ENCODE data around the gene AMZ1. TPM values are rescaled to one million over a fixed set of nuclear protein-coding genes. Genes with fewer than 3 reads are reported as not detected.

AMZ1 gene
- total RNA-seq, 4 donors from 2014 or later: 0.39 to 1.7 (median 1.2) TPM

DNA sequence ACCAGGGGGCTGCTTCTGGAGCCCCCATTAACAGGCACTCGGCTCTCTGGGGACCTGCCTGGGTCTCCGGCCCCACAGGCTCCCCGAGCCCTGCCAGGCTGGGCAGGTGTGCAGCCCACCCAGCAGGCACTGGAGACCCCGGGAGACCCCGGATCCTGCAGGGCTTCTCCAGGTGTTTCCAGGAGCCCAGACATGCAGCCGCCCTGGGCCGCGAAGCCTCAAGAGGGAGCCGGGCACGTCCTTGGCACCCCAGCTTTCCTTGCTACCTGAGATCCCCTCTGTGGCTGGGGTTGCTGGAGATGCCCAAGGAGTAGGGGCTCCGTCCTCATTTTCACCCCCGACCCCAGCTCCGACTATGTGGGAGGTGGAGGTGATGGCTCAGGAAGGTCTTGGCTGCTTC lies 7.7 kb upstream of the AMZ1 start:
- no peak overlapping the region for H3K27ac ChIP-seq
- TF ChIP-seq POLR2A (IDR thresholded peaks at IDR 0.05): no peak
- H3K9me3 ChIP-seq: peaks cover 0 to 9% (median 0%) of the 10 kb centered on the region in 4 donors
- 87% methylated on average over 10 to 11 of the region's 13 CpGs for WGBS, 2 donors
- peaks cover 0 to 10% of the 10 kb centered on the region in 2 donors for H3K27me3 ChIP-seq
- H3K4me1 ChIP-seq: peaks cover 0 to 9% (median 0%) of the 10 kb centered on the region in 4 donors
- no peaks in the 10 kb centered on the region for H3K36me3 ChIP-seq
- DNase-seq (ENCODE audit: low spot score in 2 of 2): no peak
- no peak overlapping the region for H3K4me3 ChIP-seq

DNA sequence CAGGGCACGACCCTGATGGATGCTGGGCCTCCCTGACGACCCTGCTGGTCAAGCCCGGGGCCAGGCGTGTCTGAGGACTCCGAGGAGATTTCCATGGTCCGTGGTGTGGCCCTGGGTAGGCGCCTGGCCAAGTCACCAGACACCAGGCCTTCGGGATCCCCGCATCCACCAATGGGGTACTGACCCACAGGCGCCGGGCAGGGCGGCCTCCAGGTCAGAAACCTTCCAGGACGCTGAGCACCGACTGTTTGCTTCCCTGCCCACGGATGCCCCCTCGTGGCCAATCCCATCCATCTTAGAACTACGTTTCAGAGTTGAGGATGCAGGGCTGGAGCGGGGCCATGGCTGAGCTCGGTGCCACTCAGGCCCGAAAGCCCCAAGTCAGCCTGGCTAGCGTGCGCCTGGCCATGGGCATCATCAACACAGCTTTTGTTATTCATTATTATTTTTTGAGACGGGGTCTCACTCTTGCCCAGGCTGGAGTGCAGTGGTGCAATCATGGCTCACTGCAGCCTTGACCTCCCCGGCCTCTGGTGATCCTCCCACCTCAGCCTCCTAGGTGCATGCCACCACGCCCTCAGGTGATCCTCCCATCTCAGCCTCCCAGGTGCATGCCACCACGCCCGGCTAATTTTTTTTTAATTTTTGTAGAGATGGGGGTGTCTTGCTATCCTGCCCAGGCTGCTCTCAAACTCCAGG lies 7.1 kb upstream of the AMZ1 start:
- 31 to 39% methylated on average over 21 to 27 of the region's 27 CpGs for WGBS, 2 donors
- peaks cover 0 to 6% (median 0%) of the 10 kb centered on the region in 4 donors for H3K9me3 ChIP-seq
- H3K4me3 ChIP-seq: no peak overlapping the region
- peak; percentile 67 to 80 for DNase-seq (ENCODE audit: low spot score in 2 of 2)
- H3K4me1 ChIP-seq: peaks cover 0 to 9% (median 0%) of the 10 kb centered on the region in 4 donors
- H3K27me3 ChIP-seq: peaks cover 0 to 17% of the 10 kb centered on the region in 2 donors
- no peak overlapping the region for H3K27ac ChIP-seq
- no peaks in the 10 kb centered on the region for H3K36me3 ChIP-seq
- TF ChIP-seq, protein P1, sequence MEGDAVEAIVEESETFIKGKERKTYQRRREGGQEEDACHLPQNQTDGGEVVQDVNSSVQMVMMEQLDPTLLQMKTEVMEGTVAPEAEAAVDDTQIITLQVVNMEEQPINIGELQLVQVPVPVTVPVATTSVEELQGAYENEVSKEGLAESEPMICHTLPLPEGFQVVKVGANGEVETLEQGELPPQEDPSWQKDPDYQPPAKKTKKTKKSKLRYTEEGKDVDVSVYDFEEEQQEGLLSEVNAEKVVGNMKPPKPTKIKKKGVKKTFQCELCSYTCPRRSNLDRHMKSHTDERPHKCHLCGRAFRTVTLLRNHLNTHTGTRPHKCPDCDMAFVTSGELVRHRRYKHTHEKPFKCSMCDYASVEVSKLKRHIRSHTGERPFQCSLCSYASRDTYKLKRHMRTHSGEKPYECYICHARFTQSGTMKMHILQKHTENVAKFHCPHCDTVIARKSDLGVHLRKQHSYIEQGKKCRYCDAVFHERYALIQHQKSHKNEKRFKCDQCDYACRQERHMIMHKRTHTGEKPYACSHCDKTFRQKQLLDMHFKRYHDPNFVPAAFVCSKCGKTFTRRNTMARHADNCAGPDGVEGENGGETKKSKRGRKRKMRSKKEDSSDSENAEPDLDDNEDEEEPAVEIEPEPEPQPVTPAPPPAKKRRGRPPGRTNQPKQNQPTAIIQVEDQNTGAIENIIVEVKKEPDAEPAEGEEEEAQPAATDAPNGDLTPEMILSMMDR (IDR thresholded peaks at IDR 0.05): peak; percentile 60 to 86 (median 64)
- TF ChIP-seq POLR2A (IDR thresholded peaks at IDR 0.05): no peak
- TF ChIP-seq EP300 (IDR thresholded peaks at IDR 0.05): no peak

DNA sequence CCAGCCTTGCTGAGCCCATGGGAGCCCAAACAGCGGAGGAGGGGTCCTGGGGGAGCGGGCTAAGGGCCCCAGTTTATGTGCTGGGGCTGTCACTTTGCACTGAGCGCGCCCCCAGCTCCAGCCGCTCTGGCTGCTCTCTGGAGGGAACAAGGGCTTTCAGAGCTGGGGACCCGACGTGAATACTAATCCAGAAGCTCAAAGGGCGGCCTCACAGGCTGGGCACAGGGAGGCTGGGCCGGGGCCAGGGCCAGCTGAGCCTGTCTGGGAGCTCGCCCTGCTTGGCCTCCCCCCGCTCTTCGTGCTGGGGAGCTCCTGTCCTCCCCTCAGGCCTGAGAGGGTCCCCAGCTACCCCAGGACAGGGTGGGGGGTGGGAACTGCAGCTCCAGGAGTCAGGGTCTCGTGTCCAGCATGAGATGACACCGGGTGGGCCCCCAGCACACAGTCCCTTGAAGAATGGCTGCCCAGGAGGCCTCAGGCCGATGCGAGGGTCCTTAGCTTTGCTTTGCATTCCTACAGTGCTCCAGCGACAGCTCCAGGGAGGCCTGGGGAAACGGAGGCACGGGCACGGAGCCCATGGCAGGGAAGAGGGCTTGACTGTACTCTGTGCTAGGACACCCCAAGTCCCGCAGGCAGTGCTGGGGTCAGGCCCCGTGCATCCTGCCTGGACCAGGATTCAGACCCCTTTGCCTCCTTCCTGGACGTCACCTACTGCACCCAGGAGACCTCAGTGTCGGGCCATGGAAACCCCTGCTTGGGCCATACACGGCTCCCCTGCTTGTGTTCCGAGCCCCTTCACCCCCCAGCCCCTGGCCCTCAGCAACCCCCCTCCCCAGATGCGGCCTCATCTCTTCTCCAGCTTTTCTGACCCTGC lies 5.8 kb upstream of the AMZ1 start:
- Histone ChIP-seq H3K4me1 (peaks cover 0 to 12% (median 0%) of the 10 kb centered on the region in 4 donors), H3K4me3 (no peak overlapping the region), H3K27ac (no peak overlapping the region), H3K36me3 (no peaks in the 10 kb centered on the region), H3K9me3 (peaks cover 0 to 6% (median 0%) of the 10 kb centered on the region in 4 donors), H3K27me3 (peaks cover 0 to 29% of the 10 kb centered on the region in 2 donors)
- DNase-seq (ENCODE audit: low spot score in 2 of 2): no peak
- WGBS, 2 donors: 78 to 79% methylated on average over 20 to 27 of the region's 27 CpGs
- TF ChIP-seq EP300 (IDR thresholded peaks at IDR 0.05): no peak
- TF ChIP-seq, protein P1 (IDR thresholded peaks at IDR 0.05): no peak
- no peak for TF ChIP-seq POLR2A (IDR thresholded peaks at IDR 0.05)

DNA sequence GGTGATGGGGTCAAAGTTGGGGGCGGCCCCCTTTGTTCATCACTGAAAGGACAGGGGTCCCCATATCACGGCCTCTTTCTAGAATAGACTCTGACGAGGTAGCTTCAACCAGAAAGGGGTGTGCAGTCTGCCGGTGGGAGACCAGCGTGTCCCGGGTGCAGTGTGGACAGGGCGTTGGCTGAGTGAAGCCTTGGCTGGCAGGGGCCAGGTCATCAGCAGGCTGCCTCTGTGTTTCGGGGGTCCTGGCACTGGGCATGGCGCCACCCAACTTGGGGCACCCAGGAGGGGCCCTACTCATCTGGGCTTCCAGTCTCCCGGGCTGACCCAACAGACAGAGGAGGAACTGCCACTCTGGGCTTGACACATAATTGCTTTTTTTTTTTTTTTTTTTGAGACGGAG lies 3.5 kb upstream of the AMZ1 start:
- peaks cover 0 to 6% (median 0%) of the 10 kb centered on the region in 4 donors for H3K9me3 ChIP-seq
- no peaks in the 10 kb centered on the region for H3K36me3 ChIP-seq
- H3K27me3 ChIP-seq: peaks cover 0 to 50% of the 10 kb centered on the region in 2 donors
- TF ChIP-seq, protein P1 (IDR thresholded peaks at IDR 0.05): no peak
- TF ChIP-seq EP300 (IDR thresholded peaks at IDR 0.05) (no peak), POLR2A (IDR thresholded peaks at IDR 0.05) (no peak)
- no peak overlapping the region for H3K27ac ChIP-seq
- H3K4me3 ChIP-seq: no peak overlapping the region
- peaks cover 0 to 33% (median 11%) of the 10 kb centered on the region in 4 donors for H3K4me1 ChIP-seq
- WGBS, 2 donors: 89 to 94% methylated on average over 11 of the region's 11 CpGs
- no peak for DNase-seq (ENCODE audit: low spot score in 2 of 2)

DNA sequence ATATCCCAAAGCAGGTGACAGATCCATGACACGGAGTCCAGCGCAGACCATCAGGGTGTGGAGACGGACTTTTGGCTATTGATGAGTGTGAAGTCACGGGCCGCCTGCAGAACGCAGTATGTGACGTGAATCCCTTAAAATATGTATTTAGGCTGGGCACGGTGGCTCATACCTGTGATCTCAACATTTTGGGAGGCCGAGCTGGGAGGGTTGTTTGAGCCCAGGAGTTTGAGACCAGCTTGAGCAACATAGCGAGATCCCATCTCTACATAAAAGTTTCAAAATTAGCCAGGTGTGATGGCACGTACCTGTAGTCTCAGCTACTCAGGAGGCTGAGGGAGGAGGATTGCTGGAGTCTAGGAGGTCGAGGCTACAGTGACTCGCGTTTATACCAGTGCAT lies 1.9 kb upstream of the AMZ1 start:
- Histone ChIP-seq H3K4me3 (no peak overlapping the region), H3K9me3 (peaks cover 0 to 6% (median 0%) of the 10 kb centered on the region in 4 donors), H3K4me1 (peaks cover 0 to 24% (median 11%) of the 10 kb centered on the region in 4 donors), H3K36me3 (no peaks in the 10 kb centered on the region), H3K27me3 (peaks cover 0 to 49% of the 10 kb centered on the region in 2 donors), H3K27ac (no peak overlapping the region)
- WGBS, 2 donors: 92 to 96% methylated on average over 14 of the region's 14 CpGs
- TF ChIP-seq POLR2A (IDR thresholded peaks at IDR 0.05) (no peak), EP300 (IDR thresholded peaks at IDR 0.05) (no peak)
- TF ChIP-seq, protein P1 (IDR thresholded peaks at IDR 0.05): no peak
- DNase-seq (ENCODE audit: low spot score in 2 of 2): no peak
